WTC11 (cell line): ENCODE measurements around the gene RAB15. TPM values are rescaled to one million over a fixed set of nuclear protein-coding genes. Genes with fewer than 3 reads are reported as not detected.
A peak's percentile ranks its signal among the peaks of the same experiment; 100 is the strongest.

Experiments used
- ATAC-seq: fragments of 200-7000 bp; cut with Tn5 transposase; 2 replicates; pipeline ENCODE4 v1.10.0; 2021; ENCODE audit warnings: mild to moderate bottlenecking, moderate library complexity
- CTCF ChIA-PET: fragments of 300-600 bp; sonication (Branson Sonifier 250); formaldehyde crosslinking; loops from one replicate; lab custom pipeline; 2021; ENCODE audit warnings: antibody characterized with exemption; lab: Charles Lee
- POLR2A ChIA-PET: fragments of 350-600 bp; sonication (Branson Sonifier 250); formaldehyde crosslinking; loops from one replicate; lab custom pipeline; 2021; ENCODE audit warnings: antibody characterized with exemption; lab: Charles Lee
- DNase-seq: peaks from one replicate; pipeline ENCODE4 v3.0.0; 2021; ENCODE audit warnings: low spot score
- H3K27ac Mint-ChIP-seq: 2 replicates; pipeline ENCODE4 v1.8.0; 2021; ENCODE audit warnings: mixed read lengths
- H3K27me3 Mint-ChIP-seq: 2 replicates; pipeline ENCODE4 v1.8.0; 2021; ENCODE audit warnings: low read depth, mild to moderate bottlenecking, moderate library complexity, mixed read lengths
- H3K36me3 Mint-ChIP-seq: 2 replicates; pipeline ENCODE4 v1.8.0; 2021; ENCODE audit warnings: mixed read lengths
- H3K4me1 Mint-ChIP-seq: 2 replicates; pipeline ENCODE4 v1.8.0; 2022; ENCODE audit warnings: mixed read lengths
- H3K4me3 Mint-ChIP-seq: 2 replicates; pipeline ENCODE4 v1.8.0; 2021; ENCODE audit warnings: mild to moderate bottlenecking, moderate library complexity, mixed read lengths
- H3K9me3 Mint-ChIP-seq: 2 replicates; pipeline ENCODE4 v1.8.0; 2021; ENCODE audit warnings: mixed read lengths
- ATF1 ChIP-seq: sonication (generic); formaldehyde crosslinking; IDR thresholded peaks from 2 replicates; pipeline ENCODE4 v1.8.1; 2023; ENCODE audit warnings: mild to moderate bottlenecking, moderate library complexity, missing genetic modification reagents
- CREB1 ChIP-seq: sonication (generic); formaldehyde crosslinking; IDR thresholded peaks from 2 replicates; pipeline ENCODE4 v1.8.0; 2023; ENCODE audit warnings: mild to moderate bottlenecking, missing genetic modification reagents
- CTCF ChIP-seq: fragments of 200-600 bp; IDR thresholded peaks from 2 replicates; pipeline ENCODE4 v1.8.0; 2022; ENCODE audit warnings: antibody characterized with exemption
- E2F4 ChIP-seq: sonication (generic); formaldehyde crosslinking; IDR thresholded peaks from 2 replicates; pipeline ENCODE4 v1.8.1; 2022; ENCODE audit warnings: low read depth, mild to moderate bottlenecking, moderate library complexity, missing genetic modification reagents, borderline replicate concordance
- ETV6 ChIP-seq: sonication (generic); formaldehyde crosslinking; IDR thresholded peaks from 2 replicates; pipeline ENCODE4 v1.8.1; 2022; ENCODE audit warnings: mild to moderate bottlenecking, missing genetic modification reagents
- GRHL2 ChIP-seq: fragments of 250-450 bp; sonication (Bioruptor Pico); IDR thresholded peaks from 2 replicates; pipeline ENCODE4 v1.8.0; 2022; ENCODE audit warnings: mild to moderate bottlenecking, moderate library complexity; ENCODE audit not compliant: insufficient replicate concordance, severe bottlenecking
- GTF2I ChIP-seq: fragments of 250-450 bp; sonication (Bioruptor Pico); conservative IDR thresholded peaks from 2 replicates; pipeline ENCODE4 v1.4.0; 2021; ENCODE audit warnings: mild to moderate bottlenecking
- HMGXB4 ChIP-seq: sonication (generic); formaldehyde crosslinking; IDR thresholded peaks from 2 replicates; pipeline ENCODE4 v1.8.1; 2023; ENCODE audit warnings: mild to moderate bottlenecking, moderate library complexity, missing genetic modification reagents
- NFE2L1 ChIP-seq: sonication (generic); formaldehyde crosslinking; IDR thresholded peaks from 2 replicates; pipeline ENCODE4 v1.8.1; 2023; ENCODE audit warnings: missing genetic modification reagents
- NR3C1 ChIP-seq: sonication (generic); formaldehyde crosslinking; conservative IDR thresholded peaks from 2 replicates; pipeline ENCODE4 v1.8.1; 2023; ENCODE audit warnings: low read depth, mild to moderate bottlenecking, missing genetic modification reagents
- PRRX2 ChIP-seq: fragments of 250-450 bp; sonication (Bioruptor Pico); IDR thresholded peaks from 2 replicates; pipeline ENCODE4 v1.8.0; 2021; ENCODE audit warnings: mild to moderate bottlenecking
- RORB ChIP-seq: fragments of 250-450 bp; sonication (Bioruptor Pico); IDR thresholded peaks from 2 replicates; pipeline ENCODE4 v1.9.0; 2021; ENCODE audit warnings: mild to moderate bottlenecking
- SMAD3 ChIP-seq: sonication (generic); formaldehyde crosslinking; IDR thresholded peaks from 2 replicates; pipeline ENCODE4 v1.8.0; 2022; ENCODE audit warnings: missing genetic modification reagents, mild to moderate bottlenecking, borderline replicate concordance
- TP53 ChIP-seq: sonication (generic); formaldehyde crosslinking; IDR thresholded peaks from 2 replicates; pipeline ENCODE4 v1.8.1; 2023; ENCODE audit warnings: mild to moderate bottlenecking, missing genetic modification reagents
- ZBTB21 ChIP-seq: sonication (generic); formaldehyde crosslinking; IDR thresholded peaks from 2 replicates; pipeline ENCODE4 v1.8.1; 2023; ENCODE audit warnings: mild to moderate bottlenecking, missing genetic modification reagents, borderline replicate concordance
- ZNF232 ChIP-seq: sonication (generic); formaldehyde crosslinking; IDR thresholded peaks from 2 replicates; pipeline ENCODE4 v1.8.0; 2022; ENCODE audit warnings: mild to moderate bottlenecking, missing genetic modification reagents
- ZNF281 ChIP-seq: sonication (generic); formaldehyde crosslinking; IDR thresholded peaks from 2 replicates; pipeline ENCODE4 v1.8.0; 2023; ENCODE audit warnings: mild to moderate bottlenecking, missing genetic modification reagents
- ZSCAN18 ChIP-seq: fragments of 250-450 bp; sonication (Bioruptor Pico); IDR thresholded peaks from 2 replicates; pipeline ENCODE4 v2.1.2; 2022; ENCODE audit warnings: mild to moderate bottlenecking, moderate library complexity
- total RNA-seq: library from RNA; stranded (reverse); gene quantifications from 3 replicates; pipeline ENCODE4 v1.2.3, GENCODE V29; 2021
- TF ChIP-seq, protein P1 (sequence below): sonication (generic); formaldehyde crosslinking; IDR thresholded peaks from 2 replicates; pipeline ENCODE4 v1.8.1; 2022; ENCODE audit warnings: mild to moderate bottlenecking, missing genetic modification reagents, moderate library complexity, borderline replicate concordance
- TF ChIP-seq, protein P2 (sequence below): sonication (generic); formaldehyde crosslinking; IDR thresholded peaks from 2 replicates; pipeline ENCODE4 v1.8.0; 2023; ENCODE audit warnings: missing genetic modification reagents
- TF ChIP-seq, protein P3 (sequence below): sonication (generic); formaldehyde crosslinking; IDR thresholded peaks from 2 replicates; pipeline ENCODE4 v1.8.1; 2023; ENCODE audit warnings: mild to moderate bottlenecking, missing genetic modification reagents, moderate library complexity

Gene RAB15
- total RNA-seq, 1 experiment from 2014 or later: 49.1 TPM

DNA sequence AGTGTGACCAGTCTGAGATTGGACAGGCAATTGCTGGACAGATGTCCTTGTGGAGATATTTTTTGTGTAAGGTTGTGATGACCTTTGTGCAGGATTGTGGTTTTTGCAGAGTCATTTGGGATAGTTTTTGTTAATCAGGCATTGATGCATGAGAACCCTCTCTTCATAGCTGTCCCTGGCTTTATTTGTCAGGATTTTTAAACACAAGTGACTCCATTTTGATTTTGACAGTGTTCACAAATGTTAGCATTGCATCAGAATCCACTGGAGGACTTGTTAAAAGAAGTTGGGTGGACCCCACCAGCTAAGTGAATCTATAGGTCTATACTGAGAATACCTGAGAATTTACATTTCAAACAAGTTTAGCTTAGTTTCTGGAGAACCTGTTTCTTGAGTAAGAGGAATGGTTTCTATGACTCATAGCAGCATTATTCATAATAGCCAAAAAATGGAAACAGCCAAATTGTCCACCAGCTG lies 26.4 kb upstream of the RAB15 start (continued):
- TF ChIP-seq ATF1 (CRISPR knock-in tag) (no peak), TP53 (no peak)

DNA sequence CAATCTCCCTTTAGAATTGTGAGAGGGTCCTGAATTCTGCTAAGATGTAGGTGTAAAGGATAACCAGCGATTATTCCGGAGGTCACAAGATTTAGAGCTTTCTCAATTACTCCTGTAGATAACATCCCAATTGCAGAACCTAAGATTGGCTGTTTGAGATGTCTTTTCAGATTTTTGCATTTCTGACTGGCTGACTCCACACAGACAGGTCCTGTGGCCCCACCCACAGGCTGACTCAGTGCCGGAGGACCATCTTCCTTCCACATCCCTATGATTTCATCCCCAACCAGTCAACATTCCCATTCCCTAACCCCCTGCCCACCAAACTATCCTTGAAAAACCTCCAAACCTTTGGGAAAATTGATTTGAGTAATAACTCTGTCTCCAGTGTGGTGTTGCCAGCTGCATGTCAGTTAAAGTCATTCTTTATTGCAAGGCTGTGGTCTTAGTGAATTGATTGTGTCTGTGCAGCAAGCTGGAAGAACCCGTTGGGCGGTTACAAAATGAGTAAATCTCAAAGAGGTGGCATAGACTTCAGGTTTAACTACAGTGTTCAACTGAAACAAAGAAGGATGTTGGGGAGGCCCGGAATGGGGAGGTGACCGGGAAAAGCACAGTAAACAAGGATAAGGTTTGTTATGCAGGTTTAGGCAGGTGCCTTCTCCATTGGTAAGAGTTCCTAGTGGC lies 25.1 kb upstream of the RAB15 start:
- ChIA-PET POLR2A (no interaction called here), CTCF (interaction anchor here (1.4 kb wide), 1 partner anchor 22 kb away, joined by 4 read pairs; no protein-coding TSS in a partner anchor)
- TF ChIP-seq GTF2I (CRISPR knock-in tag) (no peak), ZSCAN18 (CRISPR knock-in tag) (no peak), E2F4 (CRISPR knock-in tag) (no peak), ETV6 (CRISPR knock-in tag) (no peak), ZNF281 (CRISPR knock-in tag) (no peak), NFE2L1 (CRISPR knock-in tag) (no peak), SMAD3 (no peak), CREB1 (CRISPR knock-in tag) (no peak), PRRX2 (CRISPR knock-in tag) (no peak), GRHL2 (CRISPR knock-in tag) (no peak), ZNF232 (CRISPR knock-in tag) (no peak), ZBTB21 (CRISPR knock-in tag) (no peak), HMGXB4 (CRISPR knock-in tag) (no peak), RORB (no peak), NR3C1 (CRISPR knock-in tag) (no peak), CTCF (no peak)
- TF ChIP-seq, protein P1, sequence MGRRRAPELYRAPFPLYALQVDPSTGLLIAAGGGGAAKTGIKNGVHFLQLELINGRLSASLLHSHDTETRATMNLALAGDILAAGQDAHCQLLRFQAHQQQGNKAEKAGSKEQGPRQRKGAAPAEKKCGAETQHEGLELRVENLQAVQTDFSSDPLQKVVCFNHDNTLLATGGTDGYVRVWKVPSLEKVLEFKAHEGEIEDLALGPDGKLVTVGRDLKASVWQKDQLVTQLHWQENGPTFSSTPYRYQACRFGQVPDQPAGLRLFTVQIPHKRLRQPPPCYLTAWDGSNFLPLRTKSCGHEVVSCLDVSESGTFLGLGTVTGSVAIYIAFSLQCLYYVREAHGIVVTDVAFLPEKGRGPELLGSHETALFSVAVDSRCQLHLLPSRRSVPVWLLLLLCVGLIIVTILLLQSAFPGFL (CRISPR knock-in tag): no peak
- TF ChIP-seq, protein P2, sequence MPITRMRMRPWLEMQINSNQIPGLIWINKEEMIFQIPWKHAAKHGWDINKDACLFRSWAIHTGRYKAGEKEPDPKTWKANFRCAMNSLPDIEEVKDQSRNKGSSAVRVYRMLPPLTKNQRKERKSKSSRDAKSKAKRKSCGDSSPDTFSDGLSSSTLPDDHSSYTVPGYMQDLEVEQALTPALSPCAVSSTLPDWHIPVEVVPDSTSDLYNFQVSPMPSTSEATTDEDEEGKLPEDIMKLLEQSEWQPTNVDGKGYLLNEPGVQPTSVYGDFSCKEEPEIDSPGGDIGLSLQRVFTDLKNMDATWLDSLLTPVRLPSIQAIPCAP (CRISPR knock-in tag): no peak
- TF ChIP-seq, protein P3, sequence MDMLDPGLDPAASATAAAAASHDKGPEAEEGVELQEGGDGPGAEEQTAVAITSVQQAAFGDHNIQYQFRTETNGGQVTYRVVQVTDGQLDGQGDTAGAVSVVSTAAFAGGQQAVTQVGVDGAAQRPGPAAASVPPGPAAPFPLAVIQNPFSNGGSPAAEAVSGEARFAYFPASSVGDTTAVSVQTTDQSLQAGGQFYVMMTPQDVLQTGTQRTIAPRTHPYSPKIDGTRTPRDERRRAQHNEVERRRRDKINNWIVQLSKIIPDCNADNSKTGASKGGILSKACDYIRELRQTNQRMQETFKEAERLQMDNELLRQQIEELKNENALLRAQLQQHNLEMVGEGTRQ: no peak
- 0 out of 2 replicates have a peak overlapping the region, but pooled peaks have one; percentile 42 for H3K27ac Mint-ChIP-seq
- H3K36me3 Mint-ChIP-seq: 0 out of 2 replicates have a peak, but pooled peaks cover 4% of the 10 kb centered on the region
- no peaks in the 10 kb centered on the region for H3K27me3 Mint-ChIP-seq
- H3K4me3 Mint-ChIP-seq: no peak overlapping the region
- DNase-seq (no peak), ATAC-seq (peak; percentile 84)
- no peaks in the 10 kb centered on the region; the same call in 1 of the 2 replicates for H3K9me3 Mint-ChIP-seq
- peaks cover 27% of the 10 kb centered on the region for H3K4me1 Mint-ChIP-seq
